Astrocyte (in vitro differentiated cells and primary cell): ENCODE measurements around the gene CCDC107. TPM values are rescaled to one million over a fixed set of nuclear protein-coding genes. Genes with fewer than 3 reads are reported as not detected.

Source experiments
- DNase-seq: peaks from one replicate; pipeline ENCODE4 v3.0.0-alpha.2; 2010; ENCODE audit warnings: low read depth
- FAIRE-seq: peaks from 2 replicates; lab custom pipeline; 2011; peaks lifted over from hg19 to GRCh38; lab: Jason Lieb, UNC
- H2AFZ ChIP-seq: 2 replicates; pipeline ENCODE4 v1.6.0; 2012; ENCODE audit warnings: low read depth, low read length, inconsistent platforms
- H3K27ac ChIP-seq: 2 replicates; pipeline ENCODE4 v1.5.1; 2011; ENCODE audit warnings: low read depth, low read length, inconsistent platforms
- H3K27me3 ChIP-seq: 2 replicates; pipeline ENCODE4 v1.6.0; 2011; ENCODE audit warnings: low read length, inconsistent platforms; ENCODE audit not compliant: insufficient read depth
- H3K36me3 ChIP-seq: 2 replicates; pipeline ENCODE4 v1.5.1; 2011; ENCODE audit warnings: low read length, inconsistent platforms; ENCODE audit not compliant: insufficient read depth
- H3K4me1 ChIP-seq: 2 replicates; pipeline ENCODE4 v1.5.1; 2011; ENCODE audit warnings: low read length, inconsistent platforms; ENCODE audit not compliant: insufficient read depth
- H3K4me2 ChIP-seq: 2 replicates; pipeline ENCODE4 v1.6.0; 2012; ENCODE audit warnings: low read length, inconsistent platforms
- H3K4me3 ChIP-seq: 2 replicates; pipeline ENCODE4 v1.5.1; 2011; ENCODE audit warnings: low read depth, mild to moderate bottlenecking, low read length, inconsistent platforms; ENCODE audit not compliant: insufficient read depth
- H3K79me2 ChIP-seq: 2 replicates; pipeline ENCODE4 v1.6.0; 2012; ENCODE audit warnings: mild to moderate bottlenecking, low read length, inconsistent platforms; ENCODE audit not compliant: insufficient read depth
- H3K9ac ChIP-seq: 2 replicates; pipeline ENCODE4 v1.6.0; 2012; ENCODE audit warnings: mild to moderate bottlenecking, low read length, inconsistent platforms
- H3K9me3 ChIP-seq: 2 replicates; pipeline ENCODE4 v1.5.1; 2012; ENCODE audit warnings: low read depth, mild to moderate bottlenecking, low read length, inconsistent platforms; ENCODE audit not compliant: insufficient read depth
- H4K20me1 ChIP-seq: 2 replicates; pipeline ENCODE4 v1.6.0; 2012; ENCODE audit warnings: low read length, inconsistent platforms; ENCODE audit not compliant: insufficient read depth
- H3K27ac Mint-ChIP-seq: one replicate; pipeline ENCODE4 v1.8.0; 2021; ENCODE audit warnings: mild to moderate bottlenecking, mixed read lengths; ENCODE audit not compliant: unreplicated experiment
- H3K27me3 Mint-ChIP-seq: one replicate; pipeline ENCODE4 v1.8.0; 2021; ENCODE audit warnings: low read depth, mixed read lengths; ENCODE audit not compliant: unreplicated experiment
- H3K36me3 Mint-ChIP-seq: one replicate; pipeline ENCODE4 v1.8.0; 2021; ENCODE audit warnings: low read depth, mixed read lengths; ENCODE audit not compliant: unreplicated experiment
- H3K4me1 Mint-ChIP-seq: one replicate; pipeline ENCODE4 v1.8.0; 2021; ENCODE audit warnings: low read depth, mixed read lengths; ENCODE audit not compliant: unreplicated experiment
- H3K4me3 Mint-ChIP-seq: one replicate; pipeline ENCODE4 v1.8.0; 2021; ENCODE audit warnings: mild to moderate bottlenecking, moderate library complexity, mixed read lengths; ENCODE audit not compliant: unreplicated experiment
- H3K9me3 Mint-ChIP-seq: one replicate; pipeline ENCODE4 v1.8.0; 2021; ENCODE audit warnings: mild to moderate bottlenecking, mixed read lengths; ENCODE audit not compliant: unreplicated experiment
- CTCF ChIP-seq: IDR thresholded peaks from 2 replicates; pipeline ENCODE4 v1.5.1; 2011; ENCODE audit warnings: low read depth, mild to moderate bottlenecking, inconsistent platforms, low read length, moderate library complexity; ENCODE audit not compliant: insufficient read depth
- EZH2 ChIP-seq: IDR thresholded peaks from 2 replicates; pipeline ENCODE4 v1.6.1; 2012; ENCODE audit warnings: mild to moderate bottlenecking, low read length, inconsistent platforms; ENCODE audit not compliant: insufficient read depth
- total RNA-seq: library from RNA; stranded (reverse); gene quantifications from 2 replicates; pipeline ENCODE4 v1.2.1, GENCODE V29; 2021

Gene CCDC107
- total RNA-seq, 1 donor from 2014 or later = 18.8 TPM

- H3K4me1 Mint-ChIP-seq = peaks cover 41% of the 10 kb centered on the region
- H3K79me2 ChIP-seq = peaks cover 13% of the 10 kb centered on the region
- H3K4me3 Mint-ChIP-seq = no peak overlapping the region
- H4K20me1 ChIP-seq = peaks cover 54% of the 10 kb centered on the region
- H3K4me3 ChIP-seq = no peak overlapping the region
- no peak overlapping the region for H3K27ac Mint-ChIP-seq
- FAIRE-seq (no peak), DNase-seq (peak; percentile 30)
- peaks cover 24% of the 10 kb centered on the region for H3K36me3 Mint-ChIP-seq
- H3K4me2 ChIP-seq = no peak overlapping the region
- no peaks in the 10 kb centered on the region for H3K27me3 ChIP-seq
- no peaks in the 10 kb centered on the region for H3K9me3 ChIP-seq
- H3K4me1 ChIP-seq = peaks cover 41% of the 10 kb centered on the region
- H3K9me3 Mint-ChIP-seq = no peaks in the 10 kb centered on the region
- H3K27ac ChIP-seq = no peak overlapping the region
- peaks cover 6% of the 10 kb centered on the region for H3K27me3 Mint-ChIP-seq
- no peak overlapping the region for H3K9ac ChIP-seq
- no peak overlapping the region for H2AFZ ChIP-seq
- H3K36me3 ChIP-seq = peaks cover 27% of the 10 kb centered on the region
- no peak for TF ChIP-seq CTCF
- TF ChIP-seq EZH2 = no peak
Observed at GRCh38 chr9:35679766-35680330, 21.8 kb downstream of the CCDC107 start.

DNA sequence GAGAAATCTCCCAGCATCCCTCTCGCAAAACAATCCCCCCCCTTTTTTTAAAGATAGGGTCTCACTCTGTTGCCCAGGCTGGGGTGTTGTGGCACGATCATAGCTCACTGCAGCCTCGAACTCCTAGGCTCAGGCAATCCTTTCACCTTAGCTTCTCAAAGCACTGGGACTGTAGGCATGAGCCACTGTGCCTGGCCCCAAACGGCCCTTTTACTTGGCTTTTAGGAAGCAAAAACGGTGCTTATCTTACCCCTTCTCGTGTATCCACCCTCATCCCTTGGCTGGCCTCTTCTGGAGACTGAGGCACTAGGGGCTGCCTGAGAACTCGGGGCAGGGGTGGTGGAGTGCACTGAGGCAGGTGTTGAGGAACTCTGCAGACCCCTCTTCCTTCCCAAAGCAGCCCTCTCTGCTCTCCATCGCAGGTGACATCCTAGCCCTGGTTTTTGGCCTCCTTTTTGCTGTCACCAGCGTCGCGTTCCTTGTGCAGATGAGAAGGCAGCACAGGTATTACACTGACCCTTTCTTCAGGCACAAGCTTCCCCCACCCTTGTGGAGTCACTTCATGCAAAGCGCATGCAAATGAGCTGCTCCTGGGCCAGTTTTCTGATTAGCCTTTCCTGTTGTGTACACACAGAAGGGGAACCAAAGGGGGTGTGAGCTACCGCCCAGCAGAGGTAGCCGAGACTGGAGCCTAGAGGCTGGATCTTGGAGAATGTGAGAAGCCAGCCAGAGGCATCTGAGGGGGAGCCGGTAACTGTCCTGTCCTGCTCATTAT is 22.4 kb downstream of the CCDC107 start:
- DNase-seq (peak; percentile 71), FAIRE-seq (no peak)
- H3K9ac ChIP-seq = no peak overlapping the region
- no peak for TF ChIP-seq EZH2
- no peak for TF ChIP-seq CTCF
- H3K27me3 Mint-ChIP-seq = peaks cover 6% of the 10 kb centered on the region
- no peaks in the 10 kb centered on the region for H3K9me3 ChIP-seq
- H4K20me1 ChIP-seq = peaks cover 60% of the 10 kb centered on the region
- H3K9me3 Mint-ChIP-seq = no peaks in the 10 kb centered on the region
- H3K4me1 Mint-ChIP-seq = peaks cover 45% of the 10 kb centered on the region
- no peak overlapping the region for H3K4me2 ChIP-seq
- H3K79me2 ChIP-seq = peaks cover 19% of the 10 kb centered on the region
- H2AFZ ChIP-seq = no peak overlapping the region
- H3K4me1 ChIP-seq = peaks cover 45% of the 10 kb centered on the region
- no peak overlapping the region for H3K4me3 ChIP-seq
- peaks cover 24% of the 10 kb centered on the region for H3K36me3 Mint-ChIP-seq
- H3K27ac Mint-ChIP-seq = peak overlapping the region; percentile 34
- peaks cover 32% of the 10 kb centered on the region for H3K36me3 ChIP-seq
- no peaks in the 10 kb centered on the region for H3K27me3 ChIP-seq
- no peak overlapping the region for H3K4me3 Mint-ChIP-seq
- H3K27ac ChIP-seq = no peak overlapping the region
